ENCODE results near the gene PPP2R1B.
"Not testable (repeated sequence)": the region's sequence is repeated elsewhere in the genome, so short reads cannot be mapped to it uniquely, and the experiment has no call there.

The PPP2R1B gene

GRCh38 chr11:111726301-111726713, 39.9 kb downstream of the PPP2R1B start:
- DNase-seq (ENCODE audit: low read depth, low spot score) = no peak

GRCh38 chr11:111725621-111726020, 40.6 kb downstream of the PPP2R1B start:
- no peak for DNase-seq (ENCODE audit: low read depth, low spot score)

GRCh38 chr11:111724615-111725129, 41.5 kb downstream of the PPP2R1B start:
- no peak for DNase-seq (ENCODE audit: low read depth, low spot score)

GRCh38 chr11:111723595-111723994, 42.6 kb downstream of the PPP2R1B start:
- no peak for DNase-seq (ENCODE audit: low read depth, low spot score)

- no peak for DNase-seq (ENCODE audit: low read depth, low spot score)
Measured at GRCh38 chr11:111722501-111722900, 43.7 kb downstream of the PPP2R1B start.

- no peak for DNase-seq (ENCODE audit: low read depth, low spot score)
Measured at GRCh38 chr11:111720801-111721494, 45.2 kb downstream of the PPP2R1B start.

- no peak for DNase-seq (ENCODE audit: low read depth, low spot score)
Measured at GRCh38 chr11:111719379-111719778, 46.8 kb downstream of the PPP2R1B start.

GRCh38 chr11:111718859-111719258, 47.3 kb downstream of the PPP2R1B start:
- no peak for DNase-seq (ENCODE audit: low read depth, low spot score)

GRCh38 chr11:111718436-111718835, 47.8 kb downstream of the PPP2R1B start:
- no peak for DNase-seq (ENCODE audit: low read depth, low spot score)

- not testable (repeated sequence) for DNase-seq (ENCODE audit: low read depth, low spot score)
Measured at GRCh38 chr11:111717660-111718059, 48.5 kb downstream of the PPP2R1B start.

GRCh38 chr11:111715142-111715816, 50.9 kb downstream of the PPP2R1B start:
- no peak for DNase-seq (ENCODE audit: low read depth, low spot score)

- DNase-seq (ENCODE audit: low read depth, low spot score) = no peak
Measured at GRCh38 chr11:111714522-111714921, 51.7 kb downstream of the PPP2R1B start.

GRCh38 chr11:111707691-111708067, 58.5 kb downstream of the PPP2R1B start:
- DNase-seq (ENCODE audit: low read depth, low spot score) = no peak

GRCh38 chr11:111707039-111707690, 59.0 kb downstream of the PPP2R1B start:
- DNase-seq (ENCODE audit: low read depth, low spot score) = peak; percentile 90

GRCh38 chr11:111703576-111703975, 62.6 kb downstream of the PPP2R1B start:
- DNase-seq (ENCODE audit: low read depth, low spot score) = no peak

GRCh38 chr11:111702623-111703022, 63.6 kb downstream of the PPP2R1B start:
- no peak for DNase-seq (ENCODE audit: low read depth, low spot score)

- DNase-seq (ENCODE audit: low read depth, low spot score) = no peak
Measured at GRCh38 chr11:111700162-111700561, 66.0 kb downstream of the PPP2R1B start.

- DNase-seq (ENCODE audit: low read depth, low spot score) = no peak
Measured at GRCh38 chr11:111699579-111700156, 66.5 kb downstream of the PPP2R1B start.

GRCh38 chr11:111698852-111699559, 67.2 kb downstream of the PPP2R1B start:
- no peak for DNase-seq (ENCODE audit: low read depth, low spot score)

- no peak for DNase-seq (ENCODE audit: low read depth, low spot score)
Measured at GRCh38 chr11:111697933-111698371, 68.2 kb downstream of the PPP2R1B start.

- peak; percentile 32 for DNase-seq (ENCODE audit: low read depth, low spot score)
Measured at GRCh38 chr11:111696556-111696955, 69.6 kb downstream of the PPP2R1B start.
